Measurements from ENCODE around the gene PTPRB. TPM values are rescaled to one million over a fixed set of nuclear protein-coding genes. Genes with fewer than 3 reads are reported as not detected.

Gene PTPRB
- total RNA-seq, 1 experiment from 2014 or later: 0.17 TPM

DNA sequence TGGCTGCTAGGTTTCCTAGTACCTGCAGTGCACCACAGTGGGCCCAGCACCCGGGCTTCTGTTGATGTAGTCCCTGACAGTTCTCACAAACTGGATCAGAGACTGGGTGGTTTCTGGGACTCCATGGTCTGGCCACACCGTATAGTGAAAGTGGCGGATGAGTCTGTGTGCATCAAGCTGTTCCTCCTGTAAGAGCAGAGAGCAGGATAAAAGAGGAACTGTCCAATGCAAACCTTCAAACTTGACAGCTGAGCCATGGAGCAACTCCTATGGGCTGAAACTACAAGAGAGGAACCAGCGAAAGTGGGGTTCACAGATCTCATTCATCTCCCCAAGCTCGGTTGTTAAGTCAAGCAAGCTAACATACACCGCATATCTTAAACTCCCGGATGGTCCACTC lies 102.8 kb downstream of the PTPRB start:
- H3K79me2 ChIP-seq (ENCODE audit: insufficient read depth, low read length): no peaks in the 10 kb centered on the region
- CTCF ChIA-PET: no interaction called here
- no TSS peak for BruUV-seq (replicated peaks)

More for the DNA sequence above, 102.8 kb downstream of the PTPRB start:
- no peak for ATAC-seq
- Histone ChIP-seq H3K4me3 (replicated peaks in 1 of 2; ENCODE audit: low read depth in 1 of 2, low read length in 2 of 2) (no peak overlapping the region), H3K9me2 (ENCODE audit: insufficient read depth) (no peaks in the 10 kb centered on the region), H2AFZ (ENCODE audit: low read depth, low read length, poor library complexity, severe bottlenecking) (no peak overlapping the region), H4K20me1 (ENCODE audit: insufficient read depth) (no peaks in the 10 kb centered on the region), H3K27ac (ENCODE audit: low read depth, low read length) (no peak overlapping the region), H3K9ac (ENCODE audit: low read length) (no peak overlapping the region), H3K36me3 (ENCODE audit: control insufficient read depth in 1 of 2, insufficient read depth in 2 of 2, low read length in 2 of 2) (no peaks in the 10 kb centered on the region), H3K9me3 (ENCODE audit: control insufficient read depth in 1 of 2, insufficient read depth in 1 of 2, low read depth in 1 of 2, low read length in 2 of 2) (no peaks in the 10 kb centered on the region), H3K4me1 (ENCODE audit: control insufficient read depth in 1 of 2, insufficient read depth in 2 of 2, low read length in 2 of 2) (no peaks in the 10 kb centered on the region), H3K4me2 (ENCODE audit: low read length) (no peak overlapping the region), H3K27me3 (ENCODE audit: insufficient read depth, low read length) (no peaks in the 10 kb centered on the region)
- no peak for DNase-seq (ENCODE audit: low read depth, low spot score)
- ChIA-PET RAD21 (ENCODE audit: low non-redundant PET in 1 of 2, low total read pairs in 2 of 2, uncharacterized antibody in 2 of 2, unreplicated experiment in 2 of 2) (no interaction called here), POLR2A (no interaction called here)
- intact Hi-C loops (cut with micrococcal nuclease): no loop called here
- TF ChIP-seq POLR2A (IDR thresholded peaks at IDR 0.05; ENCODE audit: borderline replicate concordance, extremely low read depth, insufficient read depth, insufficient read length) (no peak), SIN3A (IDR thresholded peaks at IDR 0.05; ENCODE audit: low read depth) (no peak), ZNF274 (IDR thresholded peaks at IDR 0.05; ENCODE audit: low read depth, low read length) (no peak), FOSL1 (IDR thresholded peaks at IDR 0.05; ENCODE audit: low read depth) (no peak), CBX3 (IDR thresholded peaks at IDR 0.05; ENCODE audit: low read depth) (no peak), ZFX (IDR thresholded peaks at IDR 0.05) (no peak), YY1 (IDR thresholded peaks at IDR 0.05; ENCODE audit: extremely low read depth, insufficient replicate concordance, low read depth, low read length) (no peak), POLR2AphosphoS5 (IDR thresholded peaks at IDR 0.05; ENCODE audit: low read depth, low read length) (no peak), RAD21 (IDR thresholded peaks at IDR 0.05; ENCODE audit: low read depth) (no peak), EZH2phosphoT487 (IDR thresholded peaks at IDR 0.05; ENCODE audit: borderline replicate concordance) (no peak), SRF (IDR thresholded peaks at IDR 0.05; ENCODE audit: low read depth) (no peak), EZH2 (IDR thresholded peaks at IDR 0.05) (no peak)
- TF ChIP-seq, protein P1, sequence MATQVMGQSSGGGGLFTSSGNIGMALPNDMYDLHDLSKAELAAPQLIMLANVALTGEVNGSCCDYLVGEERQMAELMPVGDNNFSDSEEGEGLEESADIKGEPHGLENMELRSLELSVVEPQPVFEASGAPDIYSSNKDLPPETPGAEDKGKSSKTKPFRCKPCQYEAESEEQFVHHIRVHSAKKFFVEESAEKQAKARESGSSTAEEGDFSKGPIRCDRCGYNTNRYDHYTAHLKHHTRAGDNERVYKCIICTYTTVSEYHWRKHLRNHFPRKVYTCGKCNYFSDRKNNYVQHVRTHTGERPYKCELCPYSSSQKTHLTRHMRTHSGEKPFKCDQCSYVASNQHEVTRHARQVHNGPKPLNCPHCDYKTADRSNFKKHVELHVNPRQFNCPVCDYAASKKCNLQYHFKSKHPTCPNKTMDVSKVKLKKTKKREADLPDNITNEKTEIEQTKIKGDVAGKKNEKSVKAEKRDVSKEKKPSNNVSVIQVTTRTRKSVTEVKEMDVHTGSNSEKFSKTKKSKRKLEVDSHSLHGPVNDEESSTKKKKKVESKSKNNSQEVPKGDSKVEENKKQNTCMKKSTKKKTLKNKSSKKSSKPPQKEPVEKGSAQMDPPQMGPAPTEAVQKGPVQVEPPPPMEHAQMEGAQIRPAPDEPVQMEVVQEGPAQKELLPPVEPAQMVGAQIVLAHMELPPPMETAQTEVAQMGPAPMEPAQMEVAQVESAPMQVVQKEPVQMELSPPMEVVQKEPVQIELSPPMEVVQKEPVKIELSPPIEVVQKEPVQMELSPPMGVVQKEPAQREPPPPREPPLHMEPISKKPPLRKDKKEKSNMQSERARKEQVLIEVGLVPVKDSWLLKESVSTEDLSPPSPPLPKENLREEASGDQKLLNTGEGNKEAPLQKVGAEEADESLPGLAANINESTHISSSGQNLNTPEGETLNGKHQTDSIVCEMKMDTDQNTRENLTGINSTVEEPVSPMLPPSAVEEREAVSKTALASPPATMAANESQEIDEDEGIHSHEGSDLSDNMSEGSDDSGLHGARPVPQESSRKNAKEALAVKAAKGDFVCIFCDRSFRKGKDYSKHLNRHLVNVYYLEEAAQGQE (IDR thresholded peaks at IDR 0.05; ENCODE audit: low read depth): no peak
- TF ChIP-seq, protein P2, sequence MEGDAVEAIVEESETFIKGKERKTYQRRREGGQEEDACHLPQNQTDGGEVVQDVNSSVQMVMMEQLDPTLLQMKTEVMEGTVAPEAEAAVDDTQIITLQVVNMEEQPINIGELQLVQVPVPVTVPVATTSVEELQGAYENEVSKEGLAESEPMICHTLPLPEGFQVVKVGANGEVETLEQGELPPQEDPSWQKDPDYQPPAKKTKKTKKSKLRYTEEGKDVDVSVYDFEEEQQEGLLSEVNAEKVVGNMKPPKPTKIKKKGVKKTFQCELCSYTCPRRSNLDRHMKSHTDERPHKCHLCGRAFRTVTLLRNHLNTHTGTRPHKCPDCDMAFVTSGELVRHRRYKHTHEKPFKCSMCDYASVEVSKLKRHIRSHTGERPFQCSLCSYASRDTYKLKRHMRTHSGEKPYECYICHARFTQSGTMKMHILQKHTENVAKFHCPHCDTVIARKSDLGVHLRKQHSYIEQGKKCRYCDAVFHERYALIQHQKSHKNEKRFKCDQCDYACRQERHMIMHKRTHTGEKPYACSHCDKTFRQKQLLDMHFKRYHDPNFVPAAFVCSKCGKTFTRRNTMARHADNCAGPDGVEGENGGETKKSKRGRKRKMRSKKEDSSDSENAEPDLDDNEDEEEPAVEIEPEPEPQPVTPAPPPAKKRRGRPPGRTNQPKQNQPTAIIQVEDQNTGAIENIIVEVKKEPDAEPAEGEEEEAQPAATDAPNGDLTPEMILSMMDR (IDR thresholded peaks at IDR 0.05 in 2 of 3, conservative IDR thresholded peaks at IDR 0.05 in 1 of 3; ENCODE audit: borderline replicate concordance in 1 of 3, insufficient read depth in 1 of 3, low read depth in 2 of 3, low read length in 2 of 3): no peak
- TF ChIP-seq, protein P3, sequence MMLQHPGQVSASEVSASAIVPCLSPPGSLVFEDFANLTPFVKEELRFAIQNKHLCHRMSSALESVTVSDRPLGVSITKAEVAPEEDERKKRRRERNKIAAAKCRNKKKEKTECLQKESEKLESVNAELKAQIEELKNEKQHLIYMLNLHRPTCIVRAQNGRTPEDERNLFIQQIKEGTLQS (IDR thresholded peaks at IDR 0.05): no peak
- TF ChIP-seq, protein P4, sequence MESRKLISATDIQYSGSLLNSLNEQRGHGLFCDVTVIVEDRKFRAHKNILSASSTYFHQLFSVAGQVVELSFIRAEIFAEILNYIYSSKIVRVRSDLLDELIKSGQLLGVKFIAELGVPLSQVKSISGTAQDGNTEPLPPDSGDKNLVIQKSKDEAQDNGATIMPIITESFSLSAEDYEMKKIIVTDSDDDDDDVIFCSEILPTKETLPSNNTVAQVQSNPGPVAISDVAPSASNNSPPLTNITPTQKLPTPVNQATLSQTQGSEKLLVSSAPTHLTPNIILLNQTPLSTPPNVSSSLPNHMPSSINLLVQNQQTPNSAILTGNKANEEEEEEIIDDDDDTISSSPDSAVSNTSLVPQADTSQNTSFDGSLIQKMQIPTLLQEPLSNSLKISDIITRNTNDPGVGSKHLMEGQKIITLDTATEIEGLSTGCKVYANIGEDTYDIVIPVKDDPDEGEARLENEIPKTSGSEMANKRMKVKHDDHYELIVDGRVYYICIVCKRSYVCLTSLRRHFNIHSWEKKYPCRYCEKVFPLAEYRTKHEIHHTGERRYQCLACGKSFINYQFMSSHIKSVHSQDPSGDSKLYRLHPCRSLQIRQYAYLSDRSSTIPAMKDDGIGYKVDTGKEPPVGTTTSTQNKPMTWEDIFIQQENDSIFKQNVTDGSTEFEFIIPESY (IDR thresholded peaks at IDR 0.05; ENCODE audit: extremely low read depth, insufficient replicate concordance, low read length): no peak
